NOMO-1 treated with dmso at 0.1 percent for 144 hours (cell line): ENCODE measurements around the gene POLR1B.
A peak's percentile ranks its signal among the peaks of the same experiment; 100 is the strongest.
"Not testable (repeated sequence)": the region's sequence is repeated elsewhere in the genome, so short reads cannot be mapped to it uniquely, and the experiment has no call there.

Source experiments
- DNase-seq: peaks from one replicate; lab custom pipeline; 2025; ENCODE audit not compliant: unreplicated experiment; lab: John Stamatoyannopoulos, UW

POLR1B gene

GRCh38 chr2:112542123-112542983 lies at the start of gene POLR1B:
Gene POLR1B (plus strand): TSS chr2:112542465. CDS start chr2:112542495, 30 bp downstream.
- DNase-seq: peak; percentile 77

- no peak for DNase-seq
Measured at GRCh38 chr2:112493048-112493447, 49.2 kb upstream of the POLR1B start.

- DNase-seq: no peak
Measured at GRCh38 chr2:112493858-112494648, 48.2 kb upstream of the POLR1B start.

GRCh38 chr2:112494828-112495227 lies 47.4 kb upstream of the POLR1B start:
- no peak for DNase-seq

- not testable (repeated sequence) for DNase-seq
Measured at GRCh38 chr2:112495878-112496277, 46.4 kb upstream of the POLR1B start.

- DNase-seq: not testable (repeated sequence)
Measured at GRCh38 chr2:112500850-112501484, 41.3 kb upstream of the POLR1B start.

GRCh38 chr2:112509239-112509998 lies 32.8 kb upstream of the POLR1B start:
- DNase-seq: not testable (repeated sequence)

GRCh38 chr2:112516801-112517200 lies 25.5 kb upstream of the POLR1B start:
- no peak for DNase-seq

GRCh38 chr2:112518807-112519206 lies 23.5 kb upstream of the POLR1B start:
- DNase-seq: no peak

GRCh38 chr2:112519506-112519905 lies 22.8 kb upstream of the POLR1B start:
- no peak for DNase-seq

- DNase-seq: no peak
Measured at GRCh38 chr2:112520234-112520783, 22.0 kb upstream of the POLR1B start.

- DNase-seq: no peak
Measured at GRCh38 chr2:112523291-112523777, 18.9 kb upstream of the POLR1B start.

- not testable (repeated sequence) for DNase-seq
Measured at GRCh38 chr2:112524276-112524675, 18.0 kb upstream of the POLR1B start.

- DNase-seq: no peak
Measured at GRCh38 chr2:112528541-112528940, 13.7 kb upstream of the POLR1B start.

GRCh38 chr2:112529757-112530156 lies 12.5 kb upstream of the POLR1B start:
- DNase-seq: peak; percentile 46

- DNase-seq: no peak
Measured at GRCh38 chr2:112530728-112531127, 11.5 kb upstream of the POLR1B start.

- DNase-seq: no peak
Measured at GRCh38 chr2:112534826-112535225, 7.4 kb upstream of the POLR1B start.

GRCh38 chr2:112536665-112537064 lies 5.6 kb upstream of the POLR1B start:
- not testable (repeated sequence) for DNase-seq

GRCh38 chr2:112539306-112539705 lies 3.0 kb upstream of the POLR1B start:
- DNase-seq: no peak

GRCh38 chr2:112540906-112541305 lies 1.4 kb upstream of the POLR1B start:
- DNase-seq: no peak
